BE2C (cell line): Measurements from ENCODE around the gene FBRSL1.

Experiments
- DNase-seq: peaks from one replicate; pipeline ENCODE4 v3.0.0-alpha.2; 2020
- H3K27me3 ChIP-seq: fragments of 250-450 bp; sonication (Bioruptor Pico); 2 replicates; pipeline ENCODE4 v1.5.1; 2020; ENCODE audit warnings: mild to moderate bottlenecking
- H3K36me3 ChIP-seq: fragments of 250-450 bp; sonication (Bioruptor Pico); 2 replicates; pipeline ENCODE4 v1.5.1; 2020; ENCODE audit warnings: mild to moderate bottlenecking
- H3K4me1 ChIP-seq: fragments of 250-450 bp; sonication (Bioruptor Pico); 2 replicates; pipeline ENCODE4 v1.5.1; 2020
- H3K4me3 ChIP-seq: 2 replicates; pipeline ENCODE4 v1.5.1; 2011; ENCODE audit warnings: low read depth, low read length
- H3K9me3 ChIP-seq: fragments of 250-450 bp; sonication (Bioruptor Pico); 2 replicates; pipeline ENCODE4 v1.5.1; 2020
- CTCF ChIP-seq: IDR thresholded peaks from 2 replicates; pipeline ENCODE4 v1.5.1; 2012; ENCODE audit warnings: mild to moderate bottlenecking, low read depth, low read length

The FBRSL1 gene

GRCh38 chr12:132508860-132509732, 19.1 kb downstream of the FBRSL1 start:
- no peak for DNase-seq
- no peak overlapping the region for H3K4me3 ChIP-seq
- H3K27me3 ChIP-seq: no peaks in the 10 kb centered on the region
- peaks cover 24% of the 10 kb centered on the region for H3K4me1 ChIP-seq
- H3K36me3 ChIP-seq: peaks cover 15% of the 10 kb centered on the region
- no peaks in the 10 kb centered on the region for H3K9me3 ChIP-seq
- TF ChIP-seq CTCF: no peak

- Histone ChIP-seq H3K36me3 (peaks cover 15% of the 10 kb centered on the region), H3K9me3 (no peaks in the 10 kb centered on the region), H3K4me1 (peaks cover 21% of the 10 kb centered on the region), H3K4me3 (no peak overlapping the region), H3K27me3 (no peaks in the 10 kb centered on the region)
- no peak for TF ChIP-seq CTCF
- DNase-seq: no peak
Observed at GRCh38 chr12:132510111-132510724, 20.3 kb downstream of the FBRSL1 start.

- Histone ChIP-seq H3K4me1 (peaks cover 14% of the 10 kb centered on the region), H3K36me3 (peaks cover 15% of the 10 kb centered on the region), H3K27me3 (no peaks in the 10 kb centered on the region), H3K4me3 (no peak overlapping the region), H3K9me3 (no peaks in the 10 kb centered on the region)
- DNase-seq: no peak
- TF ChIP-seq CTCF: no peak
Observed at GRCh38 chr12:132510746-132511477, 21.0 kb downstream of the FBRSL1 start.

GRCh38 chr12:132511516-132512196, 21.7 kb downstream of the FBRSL1 start:
- peaks cover 15% of the 10 kb centered on the region for H3K36me3 ChIP-seq
- peaks cover 7% of the 10 kb centered on the region for H3K4me1 ChIP-seq
- H3K9me3 ChIP-seq: no peaks in the 10 kb centered on the region
- no peaks in the 10 kb centered on the region for H3K27me3 ChIP-seq
- DNase-seq: no peak
- H3K4me3 ChIP-seq: no peak overlapping the region
- no peak for TF ChIP-seq CTCF

GRCh38 chr12:132512197-132513069, 22.5 kb downstream of the FBRSL1 start:
- no peaks in the 10 kb centered on the region for H3K9me3 ChIP-seq
- H3K27me3 ChIP-seq: no peaks in the 10 kb centered on the region
- no peak for DNase-seq
- TF ChIP-seq CTCF: no peak
- H3K4me1 ChIP-seq: no peaks in the 10 kb centered on the region
- H3K4me3 ChIP-seq: no peak overlapping the region
- H3K36me3 ChIP-seq: peaks cover 15% of the 10 kb centered on the region
